ENCODE data around the gene RNU1-3.
"Not testable (repeated sequence)": the region's sequence is repeated elsewhere in the genome, so short reads cannot be mapped to it uniquely, and the experiment has no call there.

RNU1-3 gene

DNA sequence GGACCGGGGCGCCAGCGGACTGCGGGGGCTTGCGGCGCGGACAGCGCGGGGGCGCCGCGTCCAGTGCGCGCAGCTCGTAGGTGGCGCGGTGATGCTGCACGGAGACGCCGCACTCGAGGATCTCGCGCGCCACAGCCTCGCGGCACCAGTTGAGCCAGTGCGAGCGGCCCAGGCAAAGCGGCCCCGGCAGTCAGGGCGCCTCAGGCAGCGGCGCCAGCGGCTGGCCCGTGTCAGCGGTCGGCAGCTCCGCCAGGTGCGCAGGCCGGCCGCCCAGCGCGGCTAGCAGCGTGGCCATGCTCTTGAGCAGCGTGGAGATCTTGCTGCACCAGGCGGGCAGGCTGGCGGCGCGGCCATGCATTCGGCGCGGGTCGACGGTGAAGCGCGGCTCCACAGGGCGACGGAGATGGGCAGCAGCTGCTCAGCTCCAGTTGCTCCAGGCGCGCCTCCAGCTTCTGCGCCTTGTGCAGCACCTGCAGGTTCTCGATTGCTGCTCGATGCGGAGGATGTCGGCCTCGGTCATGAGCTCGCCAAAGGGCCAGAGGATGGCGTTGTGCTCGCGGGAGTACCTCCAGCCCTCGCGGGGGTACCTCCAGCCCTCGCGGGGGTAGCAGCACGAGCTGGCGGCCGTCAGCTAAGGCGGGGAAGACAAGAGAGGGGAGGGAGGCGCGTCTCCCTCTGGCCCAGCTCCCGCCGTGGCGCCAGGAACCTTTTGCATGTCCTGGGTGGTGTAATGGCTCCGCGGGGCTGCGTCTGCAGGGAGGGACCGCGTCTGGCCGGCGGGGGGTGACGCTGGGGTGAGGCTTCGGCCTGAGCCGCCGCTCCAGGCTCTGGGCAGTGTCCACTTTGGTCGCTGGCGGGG is 26.9 kb upstream of the RNU1-3 start:
- not testable (repeated sequence) for DNase-seq

DNA sequence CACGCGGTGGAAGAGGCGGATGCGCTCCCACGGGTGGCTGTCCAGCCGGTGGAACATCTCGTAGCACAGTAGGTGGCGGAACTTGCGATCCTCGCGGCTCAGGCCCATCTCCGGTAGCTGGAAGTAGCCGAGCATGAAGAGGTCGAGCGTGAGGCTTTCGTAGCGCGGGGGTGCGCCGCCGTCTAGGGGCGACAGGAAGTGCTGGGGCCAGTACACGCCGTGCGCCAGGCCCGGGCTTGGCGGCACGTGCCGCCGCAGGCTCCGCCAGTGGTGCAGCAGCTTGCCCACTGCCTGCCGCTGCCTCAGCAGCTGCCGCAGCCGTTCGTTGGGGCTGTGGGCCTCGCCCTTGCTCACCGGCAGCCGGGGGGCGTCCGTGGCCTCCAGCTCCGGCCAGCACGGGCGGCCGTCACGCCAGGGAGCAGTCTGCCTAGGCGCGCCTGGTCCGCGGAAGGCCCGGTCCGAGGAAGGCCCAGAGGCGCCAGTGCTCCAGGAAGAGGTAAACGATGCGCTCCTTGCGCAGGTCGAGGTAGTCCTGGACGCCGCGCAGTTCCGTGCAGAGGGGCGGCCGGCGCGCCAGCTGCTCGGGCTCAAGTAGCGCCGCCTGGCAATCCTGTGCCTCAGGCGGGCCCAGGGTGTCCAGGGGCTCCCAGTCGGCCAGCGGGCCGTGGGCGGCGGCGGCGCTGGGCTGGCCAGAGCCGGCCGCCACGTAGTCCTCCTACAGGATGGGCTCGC is 26.1 kb upstream of the RNU1-3 start:
- not testable (repeated sequence) for DNase-seq

DNA sequence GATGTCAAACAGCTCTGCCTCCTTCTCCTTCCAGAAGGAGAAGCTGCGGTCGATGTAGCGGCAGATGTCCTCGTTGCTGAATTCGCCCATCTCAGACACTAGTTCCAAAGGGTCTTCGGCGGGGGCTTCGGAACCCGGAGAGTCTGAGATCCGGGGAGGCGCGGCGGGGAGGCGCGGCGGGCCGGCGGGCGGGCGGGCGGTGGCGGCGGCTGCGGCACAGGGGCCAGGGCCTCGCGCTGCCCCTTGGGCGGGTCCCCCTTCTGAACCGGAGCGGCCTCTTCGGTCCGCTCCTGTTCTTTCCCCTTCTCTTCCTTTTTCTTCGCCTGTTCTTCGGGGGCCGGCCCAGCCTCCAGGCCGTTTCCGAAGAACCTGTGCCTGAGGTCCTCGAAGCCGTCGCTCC is 25.5 kb upstream of the RNU1-3 start:
- not testable (repeated sequence) for DNase-seq

DNA sequence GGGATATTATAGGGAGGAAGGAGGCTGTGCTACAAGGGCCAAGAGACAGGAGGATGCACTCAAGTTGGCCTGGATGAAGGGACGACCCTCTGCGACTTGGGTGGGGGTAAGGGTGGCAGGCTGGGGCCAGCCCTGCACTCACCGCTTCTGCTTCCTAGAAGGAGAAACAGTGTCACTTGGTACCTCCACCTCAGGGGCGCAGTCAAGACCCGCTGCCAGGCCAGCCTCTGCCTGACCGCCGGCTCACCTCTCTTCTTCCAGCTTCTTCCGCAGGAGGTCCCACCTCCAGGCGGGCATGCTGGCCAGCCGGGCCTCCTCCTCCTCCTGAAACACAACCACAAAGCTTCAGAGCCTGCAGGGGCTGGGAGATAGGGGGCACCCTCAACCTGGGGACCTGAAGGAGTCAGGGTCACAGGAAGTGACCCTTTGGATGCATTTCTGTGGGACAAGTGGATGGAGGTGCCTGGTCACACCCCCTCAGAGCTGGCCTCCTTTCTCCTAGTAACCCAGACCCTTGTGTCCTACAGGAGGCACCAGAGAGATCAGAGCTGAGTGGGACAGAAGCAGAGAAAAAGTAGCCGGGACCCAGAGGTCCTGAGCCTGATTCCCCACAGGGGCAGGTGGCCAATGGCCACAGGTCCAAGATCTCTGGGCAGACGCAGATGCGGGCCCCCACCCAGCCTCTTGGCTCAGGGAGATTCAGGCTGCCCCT is 24.4 kb upstream of the RNU1-3 start:
- DNase-seq: not testable (repeated sequence)

DNA sequence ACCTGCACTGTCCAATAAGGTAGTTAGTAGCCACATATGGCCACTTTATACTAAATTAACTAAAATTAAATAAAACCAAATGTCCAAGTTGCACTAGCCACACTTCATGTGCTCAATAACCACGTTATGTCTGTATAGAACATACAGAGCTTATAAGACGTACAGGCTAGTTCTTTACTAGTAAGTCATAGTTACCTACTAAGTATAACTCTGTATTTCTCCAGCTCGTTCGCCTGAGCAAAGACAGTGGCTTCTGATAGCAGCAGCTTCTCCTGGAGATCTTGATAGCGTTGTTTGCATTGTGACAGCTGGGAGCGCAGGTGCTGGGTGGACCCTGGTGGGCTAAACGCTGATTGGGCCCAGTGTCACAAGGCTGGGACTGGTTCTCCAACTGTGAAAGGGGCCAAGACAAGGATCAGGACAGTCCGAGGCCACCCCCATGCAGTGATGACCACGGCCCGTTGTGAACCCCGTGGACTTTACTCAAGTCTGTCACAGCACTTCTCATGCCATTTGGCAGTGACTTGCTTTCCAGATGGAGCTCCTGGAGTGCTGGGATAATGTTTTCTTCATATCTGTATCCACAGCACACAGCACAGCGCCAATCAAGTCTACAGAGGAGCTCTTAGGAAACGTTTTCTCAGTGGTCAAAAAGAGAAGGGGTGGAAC is 20.5 kb upstream of the RNU1-3 start:
- not testable (repeated sequence) for DNase-seq

DNA sequence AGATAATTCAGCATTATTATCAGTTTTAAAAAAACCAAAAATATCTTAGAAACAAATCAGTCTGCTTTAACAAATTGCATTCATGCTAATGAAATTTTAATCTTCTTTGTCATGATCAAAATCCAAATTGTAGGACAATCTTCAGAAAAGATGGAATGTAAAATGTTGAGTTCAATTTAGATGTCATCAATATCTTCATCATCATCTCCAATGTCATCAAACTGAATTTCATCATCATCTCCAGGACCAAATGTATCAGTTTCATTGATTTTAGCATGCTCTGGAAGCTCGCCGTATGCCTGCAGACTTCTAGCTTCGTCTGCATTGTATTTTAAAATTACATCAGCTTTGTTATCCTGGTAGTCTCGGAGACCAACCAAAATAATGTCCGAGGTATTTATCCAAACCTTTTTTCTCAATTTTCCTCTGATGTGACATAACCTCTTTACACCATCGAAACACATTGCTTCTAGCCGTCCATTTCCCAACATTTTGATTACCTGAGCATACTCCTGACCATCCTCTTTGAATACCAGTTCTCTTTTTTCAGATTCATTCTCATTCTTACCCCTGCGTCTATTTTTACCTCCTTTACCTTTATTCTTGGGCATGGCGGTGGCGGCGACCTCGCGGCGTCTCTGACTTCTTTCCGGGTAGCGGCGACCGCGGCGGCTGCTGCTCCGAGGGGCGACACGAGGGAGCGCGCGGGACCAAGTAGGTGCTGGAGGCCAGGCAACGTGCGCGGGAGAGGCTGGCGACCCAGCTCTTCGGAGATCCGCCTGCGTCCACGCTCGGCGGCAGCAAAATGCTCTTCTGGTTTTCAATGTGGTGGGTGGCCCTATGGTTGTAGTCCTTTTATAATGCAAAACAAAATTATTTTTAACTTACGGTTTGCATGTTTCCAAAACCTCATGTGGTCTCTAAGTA is 19.0 kb upstream of the RNU1-3 start:
- DNase-seq: not testable (repeated sequence)

DNA sequence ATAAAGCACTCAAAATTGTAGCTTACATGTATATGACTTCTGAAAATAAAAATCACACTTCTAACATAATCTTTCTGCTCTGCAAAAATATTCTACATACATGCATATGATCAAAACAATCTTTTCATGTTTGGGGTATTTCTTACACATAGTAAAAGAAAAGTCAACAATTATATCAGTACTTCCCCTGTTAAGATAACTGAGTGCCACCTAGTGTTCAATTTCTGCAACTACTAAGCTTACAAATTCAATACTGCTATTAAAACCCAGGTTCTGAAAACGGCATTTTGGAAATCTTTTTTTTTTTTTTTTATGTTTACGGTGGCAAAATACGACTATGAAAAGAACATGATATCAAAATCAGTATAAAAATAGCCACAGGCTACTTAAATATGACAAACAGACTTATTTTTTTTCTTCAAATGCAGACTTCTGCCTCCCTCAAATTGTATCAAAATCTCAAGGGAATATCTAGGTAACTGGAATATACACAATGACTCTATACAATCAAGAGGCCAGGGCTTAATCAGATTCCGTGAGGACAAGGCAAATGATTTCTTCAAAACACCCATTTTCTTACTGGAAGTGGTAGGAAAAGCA is 18.1 kb upstream of the RNU1-3 start:
- DNase-seq: peak; percentile 13

DNA sequence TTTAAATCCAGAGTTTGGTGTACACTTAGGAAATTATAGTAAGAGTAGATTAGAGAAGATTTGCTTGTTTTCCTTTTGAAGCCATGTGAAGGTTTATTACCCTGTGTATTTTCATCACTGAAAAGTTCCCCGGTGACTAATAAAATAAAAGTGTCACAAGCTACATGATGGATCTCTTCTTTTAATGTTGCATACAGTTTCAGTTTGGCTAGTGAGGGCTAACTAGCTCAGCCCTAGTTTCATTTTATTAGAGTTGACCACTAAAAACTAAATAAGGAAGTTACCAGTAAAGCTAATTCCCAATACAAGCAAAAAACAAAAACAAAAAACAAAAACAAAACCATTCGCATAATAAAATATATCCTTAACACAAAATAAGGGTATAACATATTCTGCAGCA is 17.4 kb upstream of the RNU1-3 start:
- not testable (repeated sequence) for DNase-seq

DNA sequence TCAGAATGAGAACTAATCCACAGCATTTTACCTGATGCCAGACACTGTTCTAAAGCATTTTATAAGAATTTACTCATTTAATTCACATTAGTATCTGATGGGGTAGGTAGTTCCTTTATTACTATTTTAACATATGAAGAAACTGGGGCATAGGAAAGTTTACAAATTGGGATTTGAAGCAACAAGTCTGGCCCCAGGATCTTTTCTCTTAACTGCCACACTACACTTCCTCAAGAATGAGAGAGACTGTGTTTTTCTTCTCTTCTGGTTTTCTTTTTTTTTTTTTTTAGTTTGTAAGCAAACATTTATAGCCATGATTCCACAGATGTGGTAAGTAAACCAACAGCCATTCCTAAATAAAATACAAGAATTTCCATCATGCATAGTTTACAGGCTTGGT is 16.1 kb upstream of the RNU1-3 start:
- not testable (repeated sequence) for DNase-seq

DNA sequence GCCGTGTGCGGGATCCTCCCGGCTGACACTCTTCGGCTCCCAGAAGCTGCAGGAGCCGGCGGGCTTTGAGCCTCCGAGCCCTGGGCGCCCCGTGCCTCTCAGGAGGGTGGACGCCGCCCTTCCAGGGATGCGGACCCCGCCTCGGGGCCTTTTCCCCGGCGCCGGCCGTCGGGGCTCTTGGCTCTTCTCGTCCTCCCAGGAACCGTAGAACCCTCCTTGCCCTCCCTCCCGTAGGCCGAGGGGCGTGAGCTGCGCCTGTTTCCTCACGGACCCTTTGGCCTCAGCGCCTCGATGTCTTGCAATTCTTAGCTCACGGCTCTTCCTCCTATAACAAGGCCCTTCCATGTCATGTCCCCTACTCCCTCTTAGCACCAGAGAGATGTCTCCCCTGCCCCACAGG is 13.6 kb upstream of the RNU1-3 start:
- DNase-seq: not testable (repeated sequence)

DNA sequence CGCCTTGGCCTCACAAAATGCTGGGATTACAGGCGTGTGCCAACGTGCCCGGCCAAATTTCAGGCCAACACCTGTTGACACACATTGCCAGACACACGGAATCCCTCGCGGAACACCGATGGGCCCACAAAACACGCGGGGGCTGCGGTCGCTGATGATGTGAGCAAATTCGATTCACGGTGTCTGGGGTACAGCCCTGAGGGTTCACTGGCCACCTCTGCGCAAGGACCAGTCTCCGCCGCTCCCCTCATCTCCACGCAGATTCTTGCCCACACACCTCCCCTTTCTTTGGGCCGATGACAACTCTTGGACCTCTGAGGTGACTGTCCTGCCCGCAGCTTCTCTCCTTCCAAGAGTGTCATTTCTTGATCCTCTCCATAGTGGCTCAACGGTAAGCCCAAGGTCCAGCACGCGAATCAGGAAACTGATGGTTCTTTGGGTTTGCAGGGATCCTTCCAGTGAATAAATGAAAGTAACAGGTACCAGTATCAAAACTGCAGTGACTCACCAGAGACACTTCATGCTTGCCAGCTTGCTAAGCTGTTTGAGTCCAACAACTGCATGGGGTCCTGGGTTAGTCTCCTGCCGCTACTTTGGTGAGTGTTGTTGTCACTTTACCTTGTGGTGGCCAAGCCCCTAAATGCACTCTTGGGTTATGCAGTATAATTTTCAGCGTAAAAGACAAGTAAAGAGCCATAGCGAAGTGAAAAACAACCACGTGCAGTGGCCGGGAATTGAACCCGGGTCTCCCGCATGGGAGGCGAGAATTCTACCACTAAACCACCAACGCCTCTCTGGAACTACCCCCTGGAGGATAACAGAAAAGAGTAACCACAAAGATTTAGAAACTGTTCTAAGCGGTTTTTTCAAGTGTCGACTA is 11.0 kb upstream of the RNU1-3 start:
- DNase-seq: no peak

DNA sequence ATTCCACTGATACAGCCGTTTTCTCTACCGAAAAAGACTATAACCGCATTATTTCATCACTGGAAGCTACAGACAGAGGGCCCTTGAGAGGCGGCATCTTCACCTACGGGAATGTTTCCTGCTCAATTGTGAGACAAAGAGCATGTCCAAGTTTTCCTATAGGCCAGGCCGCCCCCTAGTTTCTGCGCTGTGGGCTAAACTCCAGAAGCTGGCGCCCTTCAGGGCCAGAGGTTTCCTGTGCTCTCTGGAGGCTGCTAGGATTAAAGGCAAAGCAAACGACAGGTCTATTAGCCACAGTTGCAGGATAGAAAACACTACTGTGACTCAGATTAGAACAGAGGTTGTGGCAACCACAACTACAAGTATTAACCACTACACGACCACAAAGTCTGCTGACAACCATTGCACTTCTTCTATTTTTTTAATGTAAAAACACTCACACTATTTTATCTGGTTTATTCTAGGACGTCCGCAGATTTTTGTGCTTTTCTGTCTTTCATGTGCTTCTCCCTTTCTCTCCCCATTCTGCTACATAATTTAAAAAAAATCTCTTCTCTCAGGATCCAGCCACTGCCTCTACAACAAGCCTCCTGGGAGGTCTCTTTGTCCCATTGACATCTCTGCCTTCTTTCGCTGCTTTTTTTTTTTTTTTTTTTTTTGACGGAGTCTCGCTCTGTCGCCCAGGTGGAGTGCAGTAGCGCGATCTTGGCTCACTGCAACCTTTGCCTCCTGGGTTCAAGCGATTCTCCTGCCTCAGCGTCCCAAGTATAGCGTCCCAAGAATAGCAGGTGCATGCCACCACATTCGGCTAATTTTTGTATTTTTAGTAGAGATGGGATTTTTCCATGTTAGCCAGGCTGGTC is 10.1 kb upstream of the RNU1-3 start:
- not testable (repeated sequence) for DNase-seq

DNA sequence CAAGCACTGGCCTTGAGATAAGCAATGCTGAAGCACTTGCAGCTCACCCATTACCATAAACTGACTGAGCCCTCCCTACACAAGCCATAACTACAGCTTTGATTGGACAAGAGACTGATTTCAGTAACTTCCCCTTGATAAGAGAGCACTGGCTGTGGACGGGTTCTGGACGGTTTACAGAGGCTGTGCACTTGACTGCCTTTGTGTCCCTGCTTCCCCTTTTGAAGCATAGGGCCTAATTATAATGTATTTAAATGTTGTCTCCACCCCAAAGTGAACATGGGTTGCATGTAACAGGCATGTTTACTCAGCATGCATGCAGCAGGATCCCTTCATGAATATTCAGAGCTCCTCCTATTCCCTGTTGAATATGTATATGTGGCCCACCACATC is 8.4 kb upstream of the RNU1-3 start:
- DNase-seq: not testable (repeated sequence)

DNA sequence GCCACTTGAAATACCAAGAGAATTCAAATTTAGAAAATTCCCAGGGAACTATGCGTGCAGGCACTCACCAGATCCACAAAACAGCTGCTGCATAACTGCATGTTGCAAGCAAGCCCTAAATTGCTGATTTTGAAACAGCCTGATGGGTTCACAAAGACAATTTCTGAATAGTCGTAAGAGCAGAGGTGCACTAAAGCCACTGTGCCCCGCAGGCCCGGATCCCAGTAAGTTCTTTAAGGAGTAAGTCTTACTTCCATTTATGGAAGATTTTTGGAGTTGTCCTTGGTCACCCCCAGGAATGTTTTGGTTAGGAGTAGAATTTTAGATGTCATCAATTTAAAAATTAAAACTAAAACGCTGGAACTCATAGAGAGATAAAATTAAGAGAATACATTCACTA is 7.2 kb upstream of the RNU1-3 start:
- DNase-seq: not testable (repeated sequence)

DNA sequence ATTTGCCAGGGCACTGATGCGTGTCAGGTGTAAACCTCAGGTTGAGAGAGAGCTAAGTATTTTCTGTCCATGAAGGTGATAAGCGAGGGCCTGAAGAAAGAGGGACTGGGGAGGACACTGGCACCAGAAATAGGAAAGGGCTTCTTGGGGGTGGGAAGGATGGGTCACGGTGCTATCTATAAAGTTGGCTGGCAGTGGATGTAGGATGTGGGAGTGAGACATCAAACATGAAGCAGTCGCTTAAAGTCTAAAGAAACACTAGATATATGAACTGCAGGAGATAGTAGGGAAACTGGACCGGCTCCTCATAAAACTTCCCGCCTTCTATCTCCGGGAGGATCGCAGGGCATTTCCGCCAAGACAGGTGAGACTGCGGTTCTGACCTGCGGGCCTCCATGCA is 912 bp downstream of the RNU1-3 start:
- DNase-seq: not testable (repeated sequence)

DNA sequence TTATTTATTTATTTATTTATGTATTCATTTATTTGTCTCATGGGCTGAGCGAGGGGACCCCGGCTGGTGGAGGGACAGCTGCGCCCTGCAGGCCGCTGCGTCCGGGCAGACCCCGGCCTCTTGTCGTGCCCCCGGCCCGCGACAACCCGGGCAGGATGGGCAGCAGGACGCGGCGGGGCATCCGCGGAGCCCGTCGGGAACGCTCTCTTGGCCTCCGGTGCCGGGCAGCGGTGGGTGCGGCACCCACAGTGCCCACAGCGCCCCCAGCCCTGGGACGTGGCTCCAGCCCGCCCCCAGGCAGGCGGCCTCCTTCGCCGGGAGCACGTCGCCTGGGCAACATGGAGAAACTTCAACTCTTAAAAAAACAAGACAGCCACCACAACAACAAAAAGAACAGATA is 8.5 kb downstream of the RNU1-3 start:
- DNase-seq: not testable (repeated sequence)

DNA sequence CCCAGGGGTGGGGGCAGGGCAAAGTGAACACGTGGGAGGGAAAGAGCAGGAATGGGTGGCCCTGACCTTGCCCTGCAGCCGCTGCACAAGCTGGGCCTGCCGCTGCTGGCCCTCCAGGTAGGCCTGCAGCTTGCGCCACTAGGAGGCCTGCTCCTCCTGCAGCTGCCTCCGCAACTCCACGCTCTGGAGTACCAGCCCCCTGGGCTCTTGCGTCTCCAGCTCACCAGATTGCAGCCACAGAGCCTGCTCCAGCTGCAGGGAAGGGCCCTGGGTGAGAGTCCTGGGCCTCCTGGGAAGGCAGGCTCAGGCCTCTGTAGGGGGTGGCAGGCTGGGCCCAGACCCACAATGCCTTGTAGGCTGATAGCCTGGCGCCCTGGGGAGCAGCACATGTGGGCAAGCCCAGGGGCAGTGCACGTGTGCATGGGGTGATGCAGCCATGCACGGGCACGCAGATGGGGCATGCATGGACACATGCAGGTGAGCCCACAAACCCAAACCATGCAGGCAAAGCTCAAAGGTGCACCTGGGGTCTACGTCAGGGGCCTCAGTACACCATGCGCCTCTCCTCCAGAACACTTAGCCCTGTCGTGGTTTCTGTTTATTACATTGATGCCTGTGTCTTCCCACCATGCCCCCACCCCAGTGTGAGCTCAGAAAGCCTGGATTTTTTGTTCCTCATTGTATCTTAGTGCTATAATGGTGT is 9.6 kb downstream of the RNU1-3 start:
- DNase-seq: not testable (repeated sequence)

DNA sequence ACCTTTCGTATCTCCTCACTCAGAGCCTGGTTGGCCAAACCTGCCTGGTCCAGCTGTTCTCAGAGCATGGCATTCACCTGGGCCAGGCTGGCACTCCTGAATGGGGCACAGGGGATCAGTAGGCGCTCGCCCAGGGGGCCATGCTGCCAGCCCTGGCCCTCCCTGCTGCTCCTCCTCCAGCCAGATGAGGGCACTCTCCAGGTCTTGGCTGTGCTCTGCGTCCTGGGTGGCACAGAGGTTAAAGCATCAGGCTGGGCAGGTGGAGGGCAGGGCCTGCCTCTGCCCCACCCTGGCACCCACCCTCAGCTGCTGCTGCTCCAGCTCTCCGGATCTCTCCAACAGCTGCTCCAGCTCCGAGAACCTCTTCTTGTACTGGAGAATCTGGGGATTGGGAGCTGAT is 10.2 kb downstream of the RNU1-3 start:
- DNase-seq: not testable (repeated sequence)

DNA sequence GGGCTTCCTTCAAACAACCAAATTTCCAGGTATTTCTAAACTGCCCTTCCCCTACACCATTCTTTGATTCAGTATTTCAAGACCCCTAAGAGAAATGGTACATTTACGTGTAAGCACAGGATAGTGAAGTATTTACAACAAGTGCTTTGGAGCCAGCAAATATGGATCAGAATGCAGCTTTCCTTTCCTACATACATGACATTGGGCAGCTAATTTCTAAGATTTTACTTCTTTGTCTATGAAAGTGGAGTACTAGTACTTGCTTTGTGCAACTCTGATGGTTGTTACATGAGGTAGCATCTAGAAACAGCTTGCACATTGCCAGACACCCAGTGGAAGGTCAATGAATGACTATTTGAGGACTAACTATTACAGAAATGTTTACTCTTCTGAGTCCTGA is 15.2 kb downstream of the RNU1-3 start:
- not testable (repeated sequence) for DNase-seq

All from NCI-H1092 treated with DMSO at 0.1 percent for 48 hours (cell line).